AG10803 (cell line): Measurements from ENCODE around the gene KATNAL1.
A peak's percentile ranks its signal among the peaks of the same experiment; 100 is the strongest.

ENCODE experiments used
- DNase-seq: peaks from one replicate; pipeline ENCODE4 v3.0.0; 2010; ENCODE audit warnings: low read depth
- H3K4me3 ChIP-seq: 2 replicates; pipeline ENCODE4 v1.5.1; 2011; ENCODE audit warnings: mild to moderate bottlenecking, low read length, control low read depth
- CTCF ChIP-seq: conservative IDR thresholded peaks from 2 replicates; pipeline ENCODE4 v1.5.1; 2011; ENCODE audit warnings: mild to moderate bottlenecking, low read length, control low read depth, inconsistent platforms

Gene KATNAL1

GRCh38 chr13:30352121-30352520 is 44.8 kb upstream of the KATNAL1 start:
- no peak for TF ChIP-seq CTCF
- no peak for DNase-seq
- no peak overlapping the region for H3K4me3 ChIP-seq

- DNase-seq: no peak
- H3K4me3 ChIP-seq: no peak overlapping the region
- no peak for TF ChIP-seq CTCF
These were observed 39.4 kb upstream of the KATNAL1 start for GRCh38 chr13:30346789-30347167.

- no peak for TF ChIP-seq CTCF
- no peak overlapping the region for H3K4me3 ChIP-seq
- no peak for DNase-seq
These were observed 38.9 kb upstream of the KATNAL1 start for GRCh38 chr13:30346153-30346788.

GRCh38 chr13:30345426-30346100 is 38.2 kb upstream of the KATNAL1 start:
- TF ChIP-seq CTCF: no peak
- DNase-seq: no peak

GRCh38 chr13:30341815-30342570 is 34.6 kb upstream of the KATNAL1 start:
- peak overlapping the region; percentile 29 for H3K4me3 ChIP-seq
- DNase-seq: peak; percentile 94
- no peak for TF ChIP-seq CTCF

More at GRCh38 chr13:30345426-30346100, 38.2 kb upstream of the KATNAL1 start:
- no peak overlapping the region for H3K4me3 ChIP-seq

- peak; percentile 99 for DNase-seq
- TF ChIP-seq CTCF: no peak; the same call in 1 of the 2 replicates
- H3K4me3 ChIP-seq: peak overlapping the region; percentile 40
These were observed 33.2 kb upstream of the KATNAL1 start for GRCh38 chr13:30340331-30341250.
